ENCODE data around the gene OR2J2.
A peak's percentile ranks its signal among the peaks of the same experiment; 100 is the strongest.
"Not testable (repeated sequence)": the region's sequence is repeated elsewhere in the genome, so short reads cannot be mapped to it uniquely, and the experiment has no call there.

OR2J2 gene

DNA sequence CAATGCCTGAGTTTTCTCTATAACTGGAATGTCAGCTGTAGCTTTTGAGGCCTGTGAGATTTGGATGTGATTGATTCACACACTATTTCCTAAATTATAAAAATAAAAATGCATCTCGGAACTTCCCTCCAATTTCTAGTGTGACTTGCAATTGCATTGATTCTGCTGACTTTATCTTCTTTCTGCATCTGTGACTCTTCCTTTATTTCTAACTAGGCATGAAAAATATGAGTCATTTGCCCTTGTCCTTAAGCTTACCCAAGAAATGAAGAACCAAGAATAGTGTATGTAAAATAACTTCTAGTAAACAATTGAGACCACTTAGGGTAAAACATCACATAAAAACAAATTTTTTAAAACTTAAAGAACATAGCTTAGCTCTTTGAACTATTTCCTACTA, 12.9 kb downstream of the OR2J2 start (continued):
- TF ChIP-seq, protein P1, sequence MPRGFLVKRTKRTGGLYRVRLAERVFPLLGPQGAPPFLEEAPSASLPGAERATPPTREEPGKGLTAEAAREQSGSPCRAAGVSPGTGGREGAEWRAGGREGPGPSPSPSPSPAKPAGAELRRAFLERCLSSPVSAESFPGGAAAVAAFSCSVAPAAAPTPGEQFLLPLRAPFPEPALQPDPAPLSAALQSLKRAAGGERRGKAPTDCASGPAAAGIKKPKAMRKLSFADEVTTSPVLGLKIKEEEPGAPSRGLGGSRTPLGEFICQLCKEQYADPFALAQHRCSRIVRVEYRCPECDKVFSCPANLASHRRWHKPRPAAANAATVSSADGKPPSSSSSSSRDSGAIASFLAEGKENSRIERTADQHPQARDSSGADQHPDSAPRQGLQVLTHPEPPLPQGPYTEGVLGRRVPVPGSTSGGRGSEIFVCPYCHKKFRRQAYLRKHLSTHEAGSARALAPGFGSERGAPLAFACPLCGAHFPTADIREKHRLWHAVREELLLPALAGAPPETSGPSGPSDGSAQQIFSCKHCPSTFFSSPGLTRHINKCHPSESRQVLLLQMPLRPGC (tag by site-specific recombination; IDR thresholded peaks at IDR 0.05), result no peak
- TF ChIP-seq ZNF211 (tag by site-specific recombination; IDR thresholded peaks at IDR 0.05; ENCODE audit: low read depth), result no peak
- no peak for TF ChIP-seq MZF1 (tag by site-specific recombination; IDR thresholded peaks at IDR 0.05; ENCODE audit: borderline replicate concordance)
- no peak for TF ChIP-seq ZNF639 (tag by site-specific recombination; IDR thresholded peaks at IDR 0.05)
- no peak for TF ChIP-seq ZNF121 (tag by site-specific recombination; IDR thresholded peaks at IDR 0.05)
- TF ChIP-seq, protein P2, sequence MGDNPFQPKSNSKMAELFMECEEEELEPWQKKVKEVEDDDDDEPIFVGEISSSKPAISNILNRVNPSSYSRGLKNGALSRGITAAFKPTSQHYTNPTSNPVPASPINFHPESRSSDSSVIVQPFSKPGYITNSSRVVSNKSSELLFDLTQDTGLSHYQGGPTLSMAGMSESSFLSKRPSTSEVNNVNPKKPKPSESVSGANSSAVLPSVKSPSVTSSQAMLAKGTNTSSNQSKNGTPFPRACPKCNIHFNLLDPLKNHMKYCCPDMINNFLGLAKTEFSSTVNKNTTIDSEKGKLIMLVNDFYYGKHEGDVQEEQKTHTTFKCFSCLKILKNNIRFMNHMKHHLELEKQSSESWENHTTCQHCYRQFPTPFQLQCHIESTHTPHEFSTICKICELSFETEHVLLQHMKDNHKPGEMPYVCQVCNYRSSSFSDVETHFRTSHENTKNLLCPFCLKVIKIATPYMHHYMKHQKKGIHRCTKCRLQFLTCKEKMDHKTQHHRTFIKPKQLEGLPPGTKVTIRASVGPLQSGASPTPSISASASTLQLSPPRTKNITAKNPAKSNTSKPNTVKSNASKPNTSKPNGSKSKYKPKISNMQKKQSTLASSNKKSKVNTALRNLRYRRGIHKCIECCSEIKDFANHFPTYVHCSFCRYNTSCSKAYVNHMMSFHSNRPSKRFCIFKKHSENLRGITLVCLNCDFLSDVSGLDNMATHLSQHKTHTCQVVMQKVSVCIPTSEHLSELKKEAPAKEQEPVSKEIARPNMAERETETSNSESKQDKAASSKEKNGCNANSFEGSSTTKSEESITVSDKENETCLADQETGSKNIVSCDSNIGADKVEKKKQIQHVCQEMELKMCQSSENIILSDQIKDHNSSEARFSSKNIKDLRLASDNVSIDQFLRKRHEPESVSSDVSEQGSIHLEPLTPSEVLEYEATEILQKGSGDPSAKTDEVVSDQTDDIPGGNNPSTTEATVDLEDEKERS (tag by site-specific recombination; IDR thresholded peaks at IDR 0.05), result no peak
- no peak for TF ChIP-seq PRDM2 (tag by site-specific recombination; IDR thresholded peaks at IDR 0.05; ENCODE audit: borderline replicate concordance)

DNA sequence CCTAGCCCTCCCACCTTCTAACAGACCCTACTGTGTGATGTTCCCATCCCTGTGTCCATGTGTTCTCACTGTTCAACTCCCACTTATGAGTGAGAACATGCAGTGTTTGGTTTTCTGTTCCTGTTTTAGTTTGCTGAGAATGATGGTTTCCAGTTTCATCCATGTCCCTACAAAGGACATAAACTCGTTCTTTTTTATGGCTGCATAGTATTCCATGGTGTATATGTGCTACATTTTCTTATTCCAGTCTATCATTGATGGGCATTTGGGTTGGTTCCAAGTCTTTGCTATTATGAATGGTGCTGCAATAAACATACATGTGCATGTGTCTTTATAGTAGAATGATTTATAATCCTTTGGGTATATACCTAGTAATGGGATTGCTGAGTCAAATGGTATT, 18.0 kb downstream of the OR2J2 start:
- H3K9me3 ChIP-seq (ENCODE audit: control insufficient read depth, insufficient read depth, low read depth, low read length); CTCF ChIA-PET; POLR2A ChIA-PET; H3K27ac ChIP-seq (ENCODE audit: extremely low read depth, low read depth, low read length); H3K36me3 ChIP-seq (ENCODE audit: control insufficient read depth in 2 of 2, insufficient read depth in 1 of 2, low read length in 2 of 2); H3K4me1 ChIP-seq (ENCODE audit: control insufficient read depth, insufficient read depth, low read length); H3K4me3 ChIP-seq (ENCODE audit: low read depth, low read length): not testable (repeated sequence)
- TF ChIP-seq ZNF146 (tag by site-specific recombination; IDR thresholded peaks at IDR 0.05), result peak; percentile 64

- Histone ChIP-seq H3K27ac (ENCODE audit: extremely low read depth, low read depth, low read length) (no peak overlapping the region), H3K36me3 (ENCODE audit: control insufficient read depth in 2 of 2, insufficient read depth in 1 of 2, low read length in 2 of 2) (no peaks in the 10 kb centered on the region), H3K4me3 (ENCODE audit: low read depth, low read length) (no peak overlapping the region), H3K4me1 (ENCODE audit: control insufficient read depth, insufficient read depth, low read length) (no peaks in the 10 kb centered on the region), H3K9me3 (ENCODE audit: control insufficient read depth, insufficient read depth, low read depth, low read length) (no peaks in the 10 kb centered on the region)
- ChIA-PET POLR2A (no interaction called here), CTCF (interaction anchor here (0.6 to 1.1 kb wide), 3 partner anchors 20 to 1251 kb away, joined by 3 to 4 read pairs (median 3); no protein-coding TSS in a partner anchor)
- TF ChIP-seq ZBTB21 (tag by site-specific recombination; IDR thresholded peaks at IDR 0.05) (no peak), ZNF561 (tag by site-specific recombination; IDR thresholded peaks at IDR 0.05; ENCODE audit: borderline replicate concordance) (no peak), ZNF555 (tag by site-specific recombination; conservative IDR thresholded peaks at IDR 0.05) (no peak), ZNF157 (tag by site-specific recombination; IDR thresholded peaks at IDR 0.05) (no peak), RBAK (tag by site-specific recombination; IDR thresholded peaks at IDR 0.05) (no peak)
- TF ChIP-seq, protein P3, sequence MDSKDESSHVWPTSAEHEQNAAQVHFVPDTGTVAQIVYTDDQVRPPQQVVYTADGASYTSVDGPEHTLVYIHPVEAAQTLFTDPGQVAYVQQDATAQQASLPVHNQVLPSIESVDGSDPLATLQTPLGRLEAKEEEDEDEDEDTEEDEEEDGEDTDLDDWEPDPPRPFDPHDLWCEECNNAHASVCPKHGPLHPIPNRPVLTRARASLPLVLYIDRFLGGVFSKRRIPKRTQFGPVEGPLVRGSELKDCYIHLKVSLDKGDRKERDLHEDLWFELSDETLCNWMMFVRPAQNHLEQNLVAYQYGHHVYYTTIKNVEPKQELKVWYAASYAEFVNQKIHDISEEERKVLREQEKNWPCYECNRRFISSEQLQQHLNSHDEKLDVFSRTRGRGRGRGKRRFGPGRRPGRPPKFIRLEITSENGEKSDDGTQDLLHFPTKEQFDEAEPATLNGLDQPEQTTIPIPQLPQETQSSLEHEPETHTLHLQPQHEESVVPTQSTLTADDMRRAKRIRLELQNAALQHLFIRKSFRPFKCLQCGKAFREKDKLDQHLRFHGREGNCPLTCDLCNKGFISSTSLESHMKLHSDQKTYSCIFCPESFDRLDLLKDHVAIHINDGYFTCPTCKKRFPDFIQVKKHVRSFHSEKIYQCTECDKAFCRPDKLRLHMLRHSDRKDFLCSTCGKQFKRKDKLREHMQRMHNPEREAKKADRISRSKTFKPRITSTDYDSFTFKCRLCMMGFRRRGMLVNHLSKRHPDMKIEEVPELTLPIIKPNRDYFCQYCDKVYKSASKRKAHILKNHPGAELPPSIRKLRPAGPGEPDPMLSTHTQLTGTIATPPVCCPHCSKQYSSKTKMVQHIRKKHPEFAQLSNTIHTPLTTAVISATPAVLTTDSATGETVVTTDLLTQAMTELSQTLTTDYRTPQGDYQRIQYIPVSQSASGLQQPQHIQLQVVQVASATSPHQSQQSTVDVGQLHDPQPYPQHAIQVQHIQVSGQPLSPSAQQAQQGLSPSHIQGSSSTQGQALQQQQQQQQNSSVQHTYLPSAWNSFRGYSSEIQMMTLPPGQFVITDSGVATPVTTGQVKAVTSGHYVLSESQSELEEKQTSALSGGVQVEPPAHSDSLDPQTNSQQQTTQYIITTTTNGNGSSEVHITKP (tag by site-specific recombination; IDR thresholded peaks at IDR 0.05), result no peak
Measured at GRCh38 chr6:29200767-29201662, 30.3 kb downstream of the OR2J2 start.
